Progenitor cell of endocrine pancreas (in vitro differentiated cells): ENCODE results near the gene MIS18A. TPM values are rescaled to one million over a fixed set of nuclear protein-coding genes. Genes with fewer than 3 reads are reported as not detected.

Source experiments
- DNase-seq: peaks from one replicate; pipeline ENCODE4 v3.0.0; 2021; ENCODE audit warnings: low spot score; ENCODE audit not compliant: unreplicated experiment
- H3K27ac Mint-ChIP-seq: 2 replicates; pipeline ENCODE4 v1.8.0; 2021; ENCODE audit warnings: mild to moderate bottlenecking, moderate library complexity, mixed read lengths
- H3K27me3 Mint-ChIP-seq: 2 replicates; pipeline ENCODE4 v1.8.0; 2021; ENCODE audit warnings: mixed read lengths
- H3K36me3 Mint-ChIP-seq: 2 replicates; pipeline ENCODE4 v1.8.0; 2022; ENCODE audit warnings: mixed read lengths; ENCODE audit not compliant: insufficient read depth
- H3K4me1 Mint-ChIP-seq: 2 replicates; pipeline ENCODE4 v1.8.0; 2021; ENCODE audit warnings: low read depth, mixed read lengths
- H3K4me3 Mint-ChIP-seq: 2 replicates; pipeline ENCODE4 v1.8.0; 2021; ENCODE audit warnings: low read depth, mild to moderate bottlenecking, moderate library complexity, mixed read lengths
- H3K9me3 Mint-ChIP-seq: 2 replicates; pipeline ENCODE4 v1.8.0; 2021; ENCODE audit warnings: low read depth, mixed read lengths
- CTCF ChIP-seq: fragments of 200-600 bp; sonication (generic); IDR thresholded peaks from one replicate; pipeline ENCODE4 v1.5.0; 2021; ENCODE audit warnings: antibody characterized with exemption, mild to moderate bottlenecking; ENCODE audit not compliant: unreplicated experiment
- total RNA-seq: library from RNA; stranded (reverse); gene quantifications from 2 replicates; pipeline ENCODE4 v1.2.1, GENCODE V29; 2021

The MIS18A gene
- total RNA-seq, 1 donor from 2014 or later, result 23.6 TPM

- TF ChIP-seq CTCF, result no peak
- no peaks in the 10 kb centered on the region for H3K4me1 Mint-ChIP-seq
- no peak overlapping the region for H3K27ac Mint-ChIP-seq
- no peaks in the 10 kb centered on the region for H3K9me3 Mint-ChIP-seq
- no peaks in the 10 kb centered on the region for H3K27me3 Mint-ChIP-seq
- DNase-seq, result no peak
- peaks cover 16% of the 10 kb centered on the region for H3K36me3 Mint-ChIP-seq
- H3K4me3 Mint-ChIP-seq, result no peak overlapping the region
Observed at GRCh38 chr21:32321480-32321879, 42.6 kb upstream of the MIS18A start.

DNA sequence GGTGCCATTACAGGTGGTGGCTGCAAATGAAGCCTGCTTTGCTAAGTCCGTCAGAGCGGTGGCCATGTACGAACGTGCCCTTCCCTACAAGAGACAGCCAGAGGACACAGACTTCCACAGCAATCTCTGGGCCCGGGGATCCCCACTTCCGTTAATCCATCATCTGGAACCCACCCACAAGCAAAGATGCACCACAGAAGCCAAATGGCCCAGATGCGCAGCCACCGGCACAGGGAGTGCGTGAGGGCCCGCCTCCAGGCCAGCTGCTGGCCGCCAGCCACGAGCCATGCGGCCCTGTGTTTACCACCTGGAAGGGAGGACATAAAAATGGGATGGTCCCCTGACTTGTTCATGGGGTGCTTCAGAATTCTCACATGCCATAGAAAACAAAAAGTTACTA, 41.9 kb upstream of the MIS18A start:
- Mint-ChIP-seq H3K36me3 (peaks cover 16% of the 10 kb centered on the region), H3K27me3 (no peaks in the 10 kb centered on the region), H3K9me3 (no peaks in the 10 kb centered on the region), H3K4me1 (no peaks in the 10 kb centered on the region), H3K4me3 (no peak overlapping the region), H3K27ac (no peak overlapping the region)
- no peak for DNase-seq
- no peak for TF ChIP-seq CTCF

DNA sequence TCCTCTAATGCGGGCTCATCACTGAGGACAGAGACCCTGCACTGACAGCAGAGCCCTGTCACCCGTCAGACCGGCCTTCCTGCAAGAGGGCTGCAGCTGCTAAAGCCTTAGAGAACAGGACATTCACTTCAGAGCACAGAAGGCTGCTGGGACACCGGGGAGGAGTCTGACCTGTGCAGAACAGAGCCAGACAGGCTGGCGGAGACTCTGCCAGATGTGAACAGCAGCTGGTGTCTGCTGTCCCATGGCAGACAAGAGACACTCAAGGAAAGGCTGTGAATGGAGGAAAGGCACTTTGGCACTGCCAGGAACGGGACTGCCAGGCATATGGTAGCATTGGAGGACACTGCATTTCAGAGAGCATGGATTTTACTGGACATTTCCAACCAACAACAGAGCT, 41.2 kb upstream of the MIS18A start:
- no peak for TF ChIP-seq CTCF
- DNase-seq, result no peak
- Mint-ChIP-seq H3K9me3 (no peaks in the 10 kb centered on the region), H3K27me3 (no peaks in the 10 kb centered on the region), H3K4me3 (no peak overlapping the region), H3K36me3 (peaks cover 12% of the 10 kb centered on the region), H3K27ac (peak overlapping the region; percentile 59), H3K4me1 (no peaks in the 10 kb centered on the region)

- Mint-ChIP-seq H3K9me3 (no peaks in the 10 kb centered on the region), H3K27me3 (no peaks in the 10 kb centered on the region), H3K4me3 (no peak overlapping the region), H3K4me1 (no peaks in the 10 kb centered on the region), H3K36me3 (peaks cover 11% of the 10 kb centered on the region), H3K27ac (no peak overlapping the region)
- TF ChIP-seq CTCF, result no peak
- DNase-seq, result no peak
Observed at GRCh38 chr21:32319012-32319411, 40.2 kb upstream of the MIS18A start.

DNA sequence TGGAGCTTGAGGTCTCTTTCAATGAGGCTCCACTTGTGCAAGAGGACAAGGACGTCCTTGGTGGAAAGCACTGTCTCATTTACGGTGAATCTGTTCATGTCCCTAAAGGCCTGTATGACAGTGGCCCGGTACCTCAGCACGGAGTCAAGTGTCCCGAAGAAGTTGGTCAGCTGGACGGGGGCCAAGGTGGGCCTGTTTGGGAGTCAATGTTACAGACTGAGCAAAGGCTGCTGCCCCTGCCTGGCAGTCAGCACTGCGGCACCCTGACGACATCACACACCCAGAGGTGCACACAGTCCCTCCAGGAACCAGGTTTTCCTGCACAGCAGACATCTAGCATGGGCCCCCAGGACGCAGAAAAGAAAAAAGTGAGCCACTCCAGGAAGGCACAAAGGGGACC, 38.9 kb upstream of the MIS18A start:
- H3K4me1 Mint-ChIP-seq, result no peaks in the 10 kb centered on the region
- no peak overlapping the region for H3K27ac Mint-ChIP-seq
- no peak for DNase-seq
- TF ChIP-seq CTCF, result no peak
- H3K36me3 Mint-ChIP-seq, result peaks cover 11% of the 10 kb centered on the region
- no peak overlapping the region for H3K4me3 Mint-ChIP-seq
- H3K27me3 Mint-ChIP-seq, result no peaks in the 10 kb centered on the region
- H3K9me3 Mint-ChIP-seq, result no peaks in the 10 kb centered on the region
